Measurements from ENCODE around the gene KIAA1614. TPM values are rescaled to one million over a fixed set of nuclear protein-coding genes. Genes with fewer than 3 reads are reported as not detected.

KIAA1614 gene
- polyA plus RNA-seq, 1 of the 3 experiments (the other 2 are of a cell fraction): 1.1 TPM

GRCh38 chr1:180926164-180926981, 13.7 kb downstream of the KIAA1614 start (continued):
- no peak; the same call in 1 of the 2 replicates for TF ChIP-seq RAD21 (IDR thresholded peaks at IDR 0.05; ENCODE audit: low read length)
- peak; percentile 61 for TF ChIP-seq TCF12 (IDR thresholded peaks at IDR 0.05)
- TF ChIP-seq GATA2 (CRISPR knock-in tag; IDR thresholded peaks at IDR 0.05): 0 out of 2 replicates have a peak, but pooled peaks have one; percentile 58
- TF ChIP-seq, protein P1, sequence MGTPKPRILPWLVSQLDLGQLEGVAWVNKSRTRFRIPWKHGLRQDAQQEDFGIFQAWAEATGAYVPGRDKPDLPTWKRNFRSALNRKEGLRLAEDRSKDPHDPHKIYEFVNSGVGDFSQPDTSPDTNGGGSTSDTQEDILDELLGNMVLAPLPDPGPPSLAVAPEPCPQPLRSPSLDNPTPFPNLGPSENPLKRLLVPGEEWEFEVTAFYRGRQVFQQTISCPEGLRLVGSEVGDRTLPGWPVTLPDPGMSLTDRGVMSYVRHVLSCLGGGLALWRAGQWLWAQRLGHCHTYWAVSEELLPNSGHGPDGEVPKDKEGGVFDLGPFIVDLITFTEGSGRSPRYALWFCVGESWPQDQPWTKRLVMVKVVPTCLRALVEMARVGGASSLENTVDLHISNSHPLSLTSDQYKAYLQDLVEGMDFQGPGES (IDR thresholded peaks at IDR 0.05; ENCODE audit: low read depth, low read length): no peak
- TF ChIP-seq RXRA (IDR thresholded peaks at IDR 0.05; ENCODE audit: borderline replicate concordance, low read depth): no peak
- TF ChIP-seq GABPA (IDR thresholded peaks at IDR 0.05; ENCODE audit: low read depth): no peak
- peak; percentile 17 to 92; a peak in 3 of 4 replicates for TF ChIP-seq EP300 (IDR thresholded peaks at IDR 0.05; ENCODE audit: borderline replicate concordance in 1 of 2, low read depth in 1 of 2, low read length in 1 of 2)
- peak; percentile 43 for TF ChIP-seq CHD2 (IDR thresholded peaks at IDR 0.05; ENCODE audit: low read length, partially characterized antibody)
- peak; percentile 85 for TF ChIP-seq MXI1 (IDR thresholded peaks at IDR 0.05; ENCODE audit: low read depth, low read length)
- no peak for TF ChIP-seq JUND (IDR thresholded peaks at IDR 0.05)
- 0 out of 2 replicates have a peak, but pooled peaks have one; percentile 24 for TF ChIP-seq TEAD4 (IDR thresholded peaks at IDR 0.05; ENCODE audit: borderline replicate concordance, insufficient read depth)
- TF ChIP-seq FOXM1 (IDR thresholded peaks at IDR 0.05; ENCODE audit: low read depth): no peak
- TF ChIP-seq NFIC (IDR thresholded peaks at IDR 0.05; ENCODE audit: borderline replicate concordance): 0 out of 2 replicates have a peak, but pooled peaks have one; percentile 29

DNA sequence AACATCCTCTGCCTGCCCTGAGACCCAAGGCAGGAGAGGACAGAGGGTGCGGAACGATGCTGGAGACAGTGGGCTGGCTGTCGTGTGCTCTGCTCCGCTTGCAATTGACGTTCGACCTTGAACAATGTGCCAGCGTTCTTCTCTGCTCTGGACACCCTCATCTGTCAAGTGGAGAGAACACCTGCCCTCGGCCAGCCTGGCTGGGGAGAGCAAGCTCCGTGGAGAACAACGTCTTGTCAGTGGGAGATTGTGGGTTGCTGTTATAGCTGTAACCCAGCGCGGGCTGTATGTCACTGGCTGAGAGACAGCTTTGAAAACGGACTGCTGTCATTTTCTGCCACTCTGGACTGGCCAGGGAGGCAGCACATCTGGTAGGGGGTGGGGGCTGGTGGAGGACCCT, 14.7 kb downstream of the KIAA1614 start:
- no peak overlapping the region for H3K4me3 ChIP-seq (ENCODE audit: low read depth in 2 of 2, low read length in 1 of 2)
- H3F3A ChIP-seq (replicated peaks; ENCODE audit: insufficient read depth): no peaks in the 10 kb centered on the region
- no peaks in the 10 kb centered on the region for H3K9me3 ChIP-seq
- peaks cover 13 to 88% of the 10 kb centered on the region in 2 experiments; a peak in 3 of 4 replicates for H3K4me1 ChIP-seq (ENCODE audit: control insufficient read depth in 1 of 2, insufficient read depth in 2 of 2, low read depth in 1 of 2, low read length in 1 of 2)
- H3K4me2 ChIP-seq: no peak overlapping the region
- CTCF ChIA-PET: interaction anchor here (0.8 to 4.1 kb wide), 7 partner anchors 17 to 215 kb away, joined by 3 to 27 read pairs (median 5); no protein-coding TSS in a partner anchor
- H3K36me3 ChIP-seq (replicated peaks in 1 of 2; ENCODE audit: control insufficient read depth in 1 of 2, insufficient read depth in 2 of 2, low read length in 1 of 2): no peaks in the 10 kb centered on the region
- H3K9me2 ChIP-seq: no peaks in the 10 kb centered on the region
- no peak for DNase-seq
- no peak overlapping the region for H2AFZ ChIP-seq (ENCODE audit: low read depth)
- H3K27ac ChIP-seq (ENCODE audit: low read depth in 2 of 2, low read length in 1 of 2): peak overlapping the region; percentile 30 to 99; a peak in 3 of 4 replicates
- POLR2A ChIA-PET: interaction anchor here (0.6 to 2.6 kb wide), 7 partner anchors 19 to 1146 kb away, joined by 3 to 11 read pairs (median 4); partner anchors contain the start of gene IER5
- H3K9ac ChIP-seq: no peak overlapping the region
- WGBS (ENCODE audit: low lambda C conversion rate): 67% methylated on average over 13 of the region's 13 CpGs
- H3K79me2 ChIP-seq (ENCODE audit: insufficient read depth): no peaks in the 10 kb centered on the region
- H3K27me3 ChIP-seq (ENCODE audit: insufficient read depth): no peaks in the 10 kb centered on the region
- no peaks in the 10 kb centered on the region for H4K20me1 ChIP-seq (ENCODE audit: insufficient read depth)
- no peak for TF ChIP-seq NFIC (IDR thresholded peaks at IDR 0.05; ENCODE audit: borderline replicate concordance)
- no peak for TF ChIP-seq FOXJ3 (CRISPR knock-in tag; IDR thresholded peaks at IDR 0.05)
- no peak for TF ChIP-seq RFX5 (IDR thresholded peaks at IDR 0.05; ENCODE audit: low read length)
- TF ChIP-seq USF1 (IDR thresholded peaks at IDR 0.05; ENCODE audit: borderline replicate concordance, low read depth): no peak
- no peak for TF ChIP-seq YY1 (IDR thresholded peaks at IDR 0.05; ENCODE audit: low read depth)
- no peak for TF ChIP-seq TCF12 (IDR thresholded peaks at IDR 0.05)
- TF ChIP-seq RCOR1 (IDR thresholded peaks at IDR 0.05; ENCODE audit: low read length): 0 out of 2 replicates have a peak, but pooled peaks have one; percentile 9
- no peak for TF ChIP-seq SMC3 (IDR thresholded peaks at IDR 0.05; ENCODE audit: low read depth, low read length)
- TF ChIP-seq MAX (IDR thresholded peaks at IDR 0.05; ENCODE audit: low read depth): no peak
- TF ChIP-seq, protein P1 (IDR thresholded peaks at IDR 0.05; ENCODE audit: low read depth, low read length): no peak
- peak in 1 of 2 experiments; percentile 17; a peak in 1 of 4 replicates for TF ChIP-seq EP300 (IDR thresholded peaks at IDR 0.05; ENCODE audit: borderline replicate concordance in 1 of 2, low read depth in 1 of 2, low read length in 1 of 2)
- TF ChIP-seq FOSL2 (IDR thresholded peaks at IDR 0.05; ENCODE audit: borderline replicate concordance, low read depth): no peak
- no peak for TF ChIP-seq GATA2 (CRISPR knock-in tag; IDR thresholded peaks at IDR 0.05)
- TF ChIP-seq CTCF (IDR thresholded peaks at IDR 0.05): no peak
- no peak for TF ChIP-seq PBX3 (IDR thresholded peaks at IDR 0.05)
- TF ChIP-seq TAF1 (IDR thresholded peaks at IDR 0.05; ENCODE audit: borderline replicate concordance, low read depth, low read length): no peak
